ENCODE results near the gene VAV1.

DNA sequence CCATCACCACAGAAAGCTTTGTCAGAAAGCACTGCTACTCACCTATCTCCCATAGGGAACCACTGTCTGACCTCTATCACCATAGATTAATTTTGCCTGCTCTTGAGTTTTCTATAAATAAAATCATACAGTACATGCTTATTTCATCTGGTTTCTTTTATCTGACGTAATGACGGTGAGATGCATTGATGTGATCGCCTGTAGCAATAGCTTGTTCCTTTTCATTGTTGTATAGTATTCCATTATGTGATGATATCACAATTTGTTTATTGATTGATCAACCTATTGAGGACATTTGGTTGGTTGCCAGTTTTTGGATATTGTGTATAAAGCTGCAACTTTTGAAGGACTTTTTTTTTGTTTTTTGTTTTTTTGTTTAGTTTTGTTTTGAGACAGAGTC is 63.0 kb downstream of the VAV1 start:
- TF ChIP-seq, protein P1, sequence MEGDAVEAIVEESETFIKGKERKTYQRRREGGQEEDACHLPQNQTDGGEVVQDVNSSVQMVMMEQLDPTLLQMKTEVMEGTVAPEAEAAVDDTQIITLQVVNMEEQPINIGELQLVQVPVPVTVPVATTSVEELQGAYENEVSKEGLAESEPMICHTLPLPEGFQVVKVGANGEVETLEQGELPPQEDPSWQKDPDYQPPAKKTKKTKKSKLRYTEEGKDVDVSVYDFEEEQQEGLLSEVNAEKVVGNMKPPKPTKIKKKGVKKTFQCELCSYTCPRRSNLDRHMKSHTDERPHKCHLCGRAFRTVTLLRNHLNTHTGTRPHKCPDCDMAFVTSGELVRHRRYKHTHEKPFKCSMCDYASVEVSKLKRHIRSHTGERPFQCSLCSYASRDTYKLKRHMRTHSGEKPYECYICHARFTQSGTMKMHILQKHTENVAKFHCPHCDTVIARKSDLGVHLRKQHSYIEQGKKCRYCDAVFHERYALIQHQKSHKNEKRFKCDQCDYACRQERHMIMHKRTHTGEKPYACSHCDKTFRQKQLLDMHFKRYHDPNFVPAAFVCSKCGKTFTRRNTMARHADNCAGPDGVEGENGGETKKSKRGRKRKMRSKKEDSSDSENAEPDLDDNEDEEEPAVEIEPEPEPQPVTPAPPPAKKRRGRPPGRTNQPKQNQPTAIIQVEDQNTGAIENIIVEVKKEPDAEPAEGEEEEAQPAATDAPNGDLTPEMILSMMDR (IDR thresholded peaks at IDR 0.05; ENCODE audit: extremely low read depth in 1 of 2, insufficient read depth in 1 of 2, low read depth in 1 of 2, low read length in 2 of 2), result no peak
- TF ChIP-seq POLR2A (IDR thresholded peaks at IDR 0.05; ENCODE audit: low read depth, low read length) (no peak), MAX (IDR thresholded peaks at IDR 0.05; ENCODE audit: insufficient read depth, insufficient read length) (no peak), POLR2AphosphoS5 (IDR thresholded peaks at IDR 0.05; ENCODE audit: insufficient read depth, low read depth, low read length) (no peak), EZH2 (IDR thresholded peaks at IDR 0.05; ENCODE audit: borderline replicate concordance, low read depth, low read length, severe bottlenecking) (no peak)
